H1 (cell line): Measurements from ENCODE around the gene APLP2. TPM values are rescaled to one million over a fixed set of nuclear protein-coding genes. Genes with fewer than 3 reads are reported as not detected.

ENCODE experiments used
- BCL11A ChIP-seq, 2 experiments: IDR thresholded peaks; one replicate each; pipeline ENCODE4 v1.6.1; 2011; ENCODE audit warnings: low read depth in 2 of 2, low read length in 2 of 2, mild to moderate bottlenecking in 2 of 2
- CBX5 ChIP-seq: fragments of 300-800, 300-1000 bp; sonication (generic); IDR thresholded peaks from 2 replicates; pipeline ENCODE4 v1.7.1; 2016; ENCODE audit warnings: antibody characterized with exemption, low read length, low read depth
- CBX8 ChIP-seq: fragments of 300-800, 300-1000 bp; sonication (generic); IDR thresholded peaks from 2 replicates; pipeline ENCODE4 v1.7.1; 2016; ENCODE audit warnings: low read depth, low read length, borderline replicate concordance
- CHD1 ChIP-seq: IDR thresholded peaks from 2 replicates; pipeline ENCODE4 v1.6.1; 2012; ENCODE audit warnings: low read depth, low read length, improper control_type of control experiment
- CHD2 ChIP-seq: IDR thresholded peaks from 2 replicates; pipeline ENCODE4 v1.6.1; 2012; ENCODE audit warnings: low read length, improper control_type of control experiment
- CREB1 ChIP-seq: IDR thresholded peaks from 2 replicates; pipeline ENCODE4 v1.6.1; 2012; ENCODE audit warnings: inconsistent platforms
- EP300 ChIP-seq, 2 experiments: IDR thresholded peaks; 1 replicate in 1 of 2; 2 replicates in 1 of 2; pipeline ENCODE4 v1.6.1; 2011 to 2012; ENCODE audit warnings: low read depth in 2 of 2, low read length in 2 of 2, mild to moderate bottlenecking in 2 of 2, borderline replicate concordance in 1 of 2, inconsistent platforms in 1 of 2, moderate library complexity in 1 of 2
- EZH2 ChIP-seq: fragments of 200-600 bp; sonication (generic); IDR thresholded peaks from 2 replicates; pipeline ENCODE4 v1.7.1; 2012; ENCODE audit warnings: low read depth, mild to moderate bottlenecking, moderate library complexity, low read length, inconsistent platforms; ENCODE audit not compliant: severe bottlenecking
- HDAC2 ChIP-seq, 2 experiments: fragments of 300-600 bp in 1 of 2; sonication (generic) in 1 of 2; IDR thresholded peaks; 2 replicates each; pipeline ENCODE4 v1.6.1; 2011 to 2012; ENCODE audit warnings: low read depth in 2 of 2, low read length in 2 of 2, mild to moderate bottlenecking in 2 of 2, moderate library complexity in 2 of 2, borderline replicate concordance in 1 of 2, inconsistent platforms in 1 of 2
- JUN ChIP-seq: IDR thresholded peaks from 2 replicates; pipeline ENCODE4 v1.6.1; 2011; ENCODE audit warnings: low read depth, mild to moderate bottlenecking, improper control_type of control experiment, low read length
- NANOG ChIP-seq: IDR thresholded peaks from 2 replicates; pipeline ENCODE4 v1.6.1; 2011; ENCODE audit warnings: low read length, low read depth, mild to moderate bottlenecking, inconsistent platforms; ENCODE audit not compliant: insufficient read depth, poor library complexity, severe bottlenecking
- NRF1 ChIP-seq: IDR thresholded peaks from 2 replicates; pipeline ENCODE4 v1.6.1; 2011; ENCODE audit warnings: mild to moderate bottlenecking, low read depth, low read length, improper control_type of control experiment
- PHF8 ChIP-seq: fragments of 200-600 bp; sonication (generic); conservative IDR thresholded peaks from 2 replicates; pipeline ENCODE4 v1.7.1; 2012; ENCODE audit warnings: low read depth, mild to moderate bottlenecking, inconsistent platforms, low read length, moderate library complexity
- POLR2AphosphoS5 ChIP-seq: IDR thresholded peaks from 2 replicates; pipeline ENCODE4 v1.6.1; 2011; ENCODE audit warnings: low read depth, low read length
- RAD21 ChIP-seq, 2 experiments: IDR thresholded peaks in 1 of 2; conservative IDR thresholded peaks in 1 of 2; 2 replicates each; pipeline ENCODE4 v1.6.1; 2011; ENCODE audit warnings: low read depth in 2 of 2, low read length in 2 of 2, improper control_type of control experiment in 1 of 2, inconsistent platforms in 1 of 2, mild to moderate bottlenecking in 1 of 2, moderate library complexity in 1 of 2
- RBBP5 ChIP-seq: IDR thresholded peaks from 2 replicates; pipeline ENCODE4 v1.7.1; 2012; ENCODE audit warnings: low read depth, mild to moderate bottlenecking, inconsistent platforms, low read length, moderate library complexity, borderline replicate concordance
- SAP30 ChIP-seq: fragments of 300-600 bp; sonication (generic); IDR thresholded peaks from 2 replicates; pipeline ENCODE4 v1.7.1; 2012; ENCODE audit warnings: low read length, moderate library complexity, mild to moderate bottlenecking, inconsistent platforms; ENCODE audit not compliant: insufficient read depth, insufficient replicate concordance
- SIN3A ChIP-seq, 2 experiments: IDR thresholded peaks in 1 of 2; conservative IDR thresholded peaks in 1 of 2; 2 replicates each; pipeline ENCODE4 v1.6.1; 2011 to 2012; ENCODE audit warnings: low read length in 2 of 2, improper control_type of control experiment in 1 of 2, low read depth in 1 of 2, mild to moderate bottlenecking in 1 of 2
- SIX5 ChIP-seq: IDR thresholded peaks from 2 replicates; pipeline ENCODE4 v1.6.1; 2011; ENCODE audit warnings: mild to moderate bottlenecking, low read depth, low read length
- SUZ12 ChIP-seq: fragments of 200-600 bp; sonication (generic); IDR thresholded peaks from 2 replicates; pipeline ENCODE4 v1.6.1; 2012; ENCODE audit warnings: mild to moderate bottlenecking, inconsistent platforms, low read length, moderate library complexity, mixed read lengths
- TAF1 ChIP-seq: IDR thresholded peaks from 2 replicates; pipeline ENCODE4 v1.6.1; 2011; ENCODE audit warnings: mild to moderate bottlenecking, low read depth, low read length
- TAF7 ChIP-seq: optimal IDR thresholded peaks from 2 replicates; pipeline ENCODE3; 2011; ENCODE audit warnings: low read depth, mild to moderate bottlenecking, inconsistent platforms, low read length, moderate library complexity, borderline replicate concordance
- YY1 ChIP-seq: IDR thresholded peaks from 2 replicates; pipeline ENCODE4 v1.6.1; 2011; ENCODE audit warnings: low read depth, mild to moderate bottlenecking, low read length
- ZNF274 ChIP-seq: IDR thresholded peaks from 2 replicates; pipeline ENCODE4 v1.7.0; 2012; ENCODE audit warnings: low read length, borderline replicate concordance; ENCODE audit errors: extremely low read depth
- polyA plus RNA-seq, 7 experiments: library from polyadenylated mRNA; depleted of rRNA in 3 of 7; stranded (reverse) in 5 of 7; unstranded in 2 of 7; fragments of >200 nt in 5 of 7; fragments of 200-250 nt in 2 of 7; gene quantifications; 1 replicate in 5 of 7; 2 replicates in 1 of 7; 4 replicates in 1 of 7; pipeline versions ENCODE4 v1.2.1 to v1.2.3, GENCODE V29; 2011 to 2013; ENCODE audit warnings: missing spikeins in 2 of 7, mixed read lengths in 2 of 7
- total RNA-seq: library from RNA; stranded (reverse); fragmentation: NEBNext Ultra II Directional; extraction: Animal tissue kit (Norgen Biotek cat#: 25700); gene quantifications from 2 replicates; pipeline ENCODE4 v1.2.1, GENCODE V29; 2021

APLP2 gene
- total and polyA plus RNA-seq, 2 of the 8 experiments (the other 6 are each of a cell fraction or from before 2014, with no cell fraction given), result 222 to 315 TPM

DNA sequence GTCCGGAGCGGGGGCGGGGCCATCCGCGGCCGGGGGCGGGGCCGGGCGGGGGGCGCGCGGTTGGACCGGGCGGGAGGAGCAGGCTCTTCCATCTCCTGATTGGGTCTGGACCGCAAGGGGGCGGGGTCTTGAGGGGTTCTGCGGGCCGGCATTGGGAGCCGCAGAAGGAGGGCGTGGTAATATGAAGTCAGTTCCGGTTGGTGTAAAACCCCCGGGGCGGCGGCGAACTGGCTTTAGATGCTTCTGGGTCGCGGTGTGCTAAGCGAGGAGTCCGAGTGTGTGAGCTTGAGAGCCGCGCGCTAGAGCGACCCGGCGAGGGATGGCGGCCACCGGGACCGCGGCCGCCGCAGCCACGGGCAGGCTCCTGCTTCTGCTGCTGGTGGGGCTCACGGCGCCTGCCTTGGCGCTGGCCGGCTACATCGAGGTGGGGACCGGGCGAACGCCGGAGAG, at the start of gene APLP2 (continued):
- TF ChIP-seq NANOG (no peak), SAP30 (no peak), RBBP5 (peak; percentile 39; the same call in 1 of the 2 replicates), CHD2 (no peak), CBX5 (no peak), PHF8 (peak; percentile 83), SUZ12 (no peak), ZNF274 (no peak), CBX8 (no peak), RAD21 (IDR thresholded peaks at IDR 0.05 in 1 of 2, conservative IDR thresholded peaks at IDR 0.05 in 1 of 2; ENCODE audit: low read depth in 2 of 2, low read length in 2 of 2) (no peak; a peak in 1 of 4 replicates), CREB1 (0 out of 2 replicates have a peak, but pooled peaks have one; percentile 56), YY1 (no peak; the same call in 1 of the 2 replicates), POLR2AphosphoS5 (peak; percentile 97), EP300 (IDR thresholded peaks at IDR 0.05; ENCODE audit: borderline replicate concordance in 1 of 2, low read depth in 2 of 2, low read length in 2 of 2) (no peak), CHD1 (no peak), SIN3A (conservative IDR thresholded peaks at IDR 0.05 in 1 of 2, IDR thresholded peaks at IDR 0.05 in 1 of 2; ENCODE audit: low read depth in 1 of 2, low read length in 2 of 2) (peak; percentile 39 to 68; a peak in 1 of 4 replicates), TAF7 (peak; percentile 98), NRF1 (no peak), SIX5 (no peak), HDAC2 (IDR thresholded peaks at IDR 0.05; ENCODE audit: borderline replicate concordance in 1 of 2, low read depth in 2 of 2, low read length in 2 of 2) (no peak), TAF1 (peak; percentile 100), EZH2 (no peak), JUN (no peak), BCL11A (IDR thresholded peaks at IDR 0.05; ENCODE audit: low read depth in 2 of 2, low read length in 2 of 2) (no peak)
